ENCODE results near the gene LRRTM1.

- TF ChIP-seq ZNF274 (IDR thresholded peaks at IDR 0.05; ENCODE audit: low read depth, low read length) (no peak), YY1 (IDR thresholded peaks at IDR 0.05; ENCODE audit: insufficient read depth, insufficient read length) (no peak)
These were observed 7.8 kb upstream of the LRRTM1 start for GRCh38 chr2:80312282-80312839.
